Choroid plexus epithelial cell (primary cell): ENCODE results near the gene SNAI1.
"Not testable (repeated sequence)": the region's sequence is repeated elsewhere in the genome, so short reads cannot be mapped to it uniquely, and the experiment has no call there.

ENCODE experiments used
- DNase-seq: peaks from one replicate; pipeline ENCODE4 v3.0.0-alpha.2; 2010; ENCODE audit warnings: low read depth
- H3K4me3 ChIP-seq: 2 replicates; pipeline ENCODE4 v1.5.1; 2011; ENCODE audit warnings: low read depth, mild to moderate bottlenecking, control low read depth, low read length, moderate library complexity
- CTCF ChIP-seq: conservative IDR thresholded peaks from 2 replicates; pipeline ENCODE4 v1.5.1; 2011; ENCODE audit warnings: low read depth, mild to moderate bottlenecking, control low read depth, inconsistent platforms, low read length, moderate library complexity

Gene SNAI1

GRCh38 chr20:49999329-49999728, 16.5 kb downstream of the SNAI1 start:
- no peak for DNase-seq
- H3K4me3 ChIP-seq, result no peak overlapping the region
- TF ChIP-seq CTCF, result no peak

GRCh38 chr20:50000548-50001222, 17.9 kb downstream of the SNAI1 start:
- not testable (repeated sequence) for DNase-seq, H3K4me3 ChIP-seq

GRCh38 chr20:50001784-50002311, 19.1 kb downstream of the SNAI1 start:
- no peak for TF ChIP-seq CTCF
- no peak for DNase-seq
- no peak overlapping the region for H3K4me3 ChIP-seq

GRCh38 chr20:50003253-50003656, 20.5 kb downstream of the SNAI1 start:
- DNase-seq, result peak; percentile 96
- TF ChIP-seq CTCF, result no peak
- H3K4me3 ChIP-seq, result no peak overlapping the region

- TF ChIP-seq CTCF, result no peak
- DNase-seq, result no peak
These were observed 21.4 kb downstream of the SNAI1 start for GRCh38 chr20:50004229-50004628.

GRCh38 chr20:50005471-50005981, 22.7 kb downstream of the SNAI1 start:
- no peak for TF ChIP-seq CTCF
- H3K4me3 ChIP-seq, result no peak overlapping the region
- no peak for DNase-seq

More at GRCh38 chr20:50004229-50004628, 21.4 kb downstream of the SNAI1 start:
- H3K4me3 ChIP-seq, result no peak overlapping the region

GRCh38 chr20:50007369-50007768, 24.6 kb downstream of the SNAI1 start:
- TF ChIP-seq CTCF, result no peak
- DNase-seq, result no peak
- H3K4me3 ChIP-seq, result no peak overlapping the region
